T-helper 17 cell (primary cell): ENCODE results near the gene MAPK8IP2. TPM values are rescaled to one million over a fixed set of nuclear protein-coding genes. Genes with fewer than 3 reads are reported as not detected.
"Not testable (repeated sequence)": the region's sequence is repeated elsewhere in the genome, so short reads cannot be mapped to it uniquely, and the experiment has no call there.

Source experiments
- ATAC-seq: fragments of 150-1000 bp; cut with Tn5 transposase; 2 replicates; pipeline ENCODE4 v1.10.0; 2021; ENCODE audit warnings: mild to moderate bottlenecking, moderate library complexity
- DNase-seq, 3 donors: peaks; one replicate each; pipeline versions ENCODE4 v3.0.0 to v3.0.0-alpha.2; 2020 to 2021
- H3K9me3 ChIP-seq: one replicate; pipeline ENCODE4 v1.7.0; 2013; ENCODE audit warnings: low read length, mild to moderate bottlenecking; ENCODE audit not compliant: control insufficient read depth, poor library complexity, severe bottlenecking
- H3K27ac Mint-ChIP-seq: one replicate; pipeline ENCODE4 v1.8.0; 2022; ENCODE audit warnings: mild to moderate bottlenecking, moderate library complexity, mixed read lengths
- H3K27me3 Mint-ChIP-seq: one replicate; pipeline ENCODE4 v1.8.0; 2022; ENCODE audit warnings: mixed read lengths
- H3K36me3 Mint-ChIP-seq: one replicate; pipeline ENCODE4 v1.8.0; 2022; ENCODE audit warnings: low read depth, mixed read lengths
- H3K4me1 Mint-ChIP-seq: one replicate; pipeline ENCODE4 v1.8.0; 2022; ENCODE audit warnings: mild to moderate bottlenecking, mixed read lengths
- H3K4me3 Mint-ChIP-seq: one replicate; pipeline ENCODE4 v1.8.0; 2022; ENCODE audit warnings: mild to moderate bottlenecking, moderate library complexity, mixed read lengths
- total RNA-seq, 4 donors: library from RNA in 2 of 4; stranded (reverse) in 2 of 4; gene quantifications; one replicate each; pipeline ENCODE4 v1.2.3 and lab custom pipeline; 2022 to 2026

The MAPK8IP2 gene
- total RNA-seq, 2 donors from 2014 or later = 0.08 to 0.17 TPM

GRCh38 chr22:50657925-50658324 is 57.3 kb downstream of the MAPK8IP2 start:
- no peak overlapping the region for H3K4me3 Mint-ChIP-seq
- ATAC-seq (no peak), DNase-seq (no peak)
- H3K27ac Mint-ChIP-seq = no peak overlapping the region
- peaks cover 37% of the 10 kb centered on the region for H3K27me3 Mint-ChIP-seq
- peaks cover 4% of the 10 kb centered on the region for H3K4me1 Mint-ChIP-seq
- peaks cover 2% of the 10 kb centered on the region for H3K36me3 Mint-ChIP-seq
- H3K9me3 ChIP-seq = no peaks in the 10 kb centered on the region

- not testable (repeated sequence) for H3K36me3 Mint-ChIP-seq, DNase-seq, H3K4me3 Mint-ChIP-seq, H3K9me3 ChIP-seq, H3K4me1 Mint-ChIP-seq, ATAC-seq, H3K27ac Mint-ChIP-seq
- peaks cover 39% of the 10 kb centered on the region for H3K27me3 Mint-ChIP-seq
Observed at GRCh38 chr22:50659711-50660110, 59.1 kb downstream of the MAPK8IP2 start.

GRCh38 chr22:50660306-50660705 is 59.7 kb downstream of the MAPK8IP2 start:
- peaks cover 37% of the 10 kb centered on the region for H3K27me3 Mint-ChIP-seq
- H3K4me3 Mint-ChIP-seq = no peak overlapping the region
- no peak overlapping the region for H3K27ac Mint-ChIP-seq
- peaks cover 3% of the 10 kb centered on the region for H3K36me3 Mint-ChIP-seq
- no peak for DNase-seq
- no peaks in the 10 kb centered on the region for H3K9me3 ChIP-seq
- H3K4me1 Mint-ChIP-seq = peaks cover 4% of the 10 kb centered on the region
- no peak for ATAC-seq

Other genes with a start within 250 kb of the MAPK8IP2 start
- gene SBF1, start 125.8 kb upstream of the MAPK8IP2 start, total RNA-seq = 100 to 1,000 TPM; 202 to 217 TPM
- gene ADM2, start 119.2 kb upstream of the MAPK8IP2 start, total RNA-seq = 1 to 10 TPM; 1.7 to 2.4 TPM
- gene MIOX, start 113.9 kb upstream of the MAPK8IP2 start, total RNA-seq = not detected
- 100 to 1,000 TPM; 110 to 130 TPM for gene LMF2, start 93.1 kb upstream of the MAPK8IP2 start, total RNA-seq
- 100 to 1,000 TPM in 1 of 2 donors, 10 to 100 TPM in 1; 97.0 to 103 TPM for gene NCAPH2, start 92.6 kb upstream of the MAPK8IP2 start, total RNA-seq
- 10 to 100 TPM in 1 of 2 donors, 1 to 10 TPM in 1; 4.5 to 11.3 TPM for gene SCO2, start 75.2 kb upstream of the MAPK8IP2 start, total RNA-seq
- 10 to 100 TPM; 22.3 to 25.9 TPM for gene TYMP, start 70.8 kb upstream of the MAPK8IP2 start, total RNA-seq
- 1 to 10 TPM; 3.8 to 5.1 TPM for gene KLHDC7B, start 54.9 kb upstream of the MAPK8IP2 start, total RNA-seq
- not detected for gene SYCE3, start 37.9 kb upstream of the MAPK8IP2 start, total RNA-seq
- gene CPT1B, start 22.4 kb upstream of the MAPK8IP2 start, total RNA-seq = 10 to 100 TPM; 40.0 to 59.5 TPM
- gene CHKB, start 17.9 kb upstream of the MAPK8IP2 start, total RNA-seq = 100 to 1,000 TPM; 133 to 181 TPM
- 10 to 100 TPM; 59.4 to 64.0 TPM for gene ARSA, start 27.4 kb downstream of the MAPK8IP2 start, total RNA-seq
- gene SHANK3, start 72.0 kb downstream of the MAPK8IP2 start, total RNA-seq = under 1 TPM in 1 of 2 donors, not detected in 1; 0.07 TPM
- not detected for gene ACR, start 137.4 kb downstream of the MAPK8IP2 start, total RNA-seq
- 10 to 100 TPM; 41.6 to 43.9 TPM for gene RABL2B, start 182.8 kb downstream of the MAPK8IP2 start, total RNA-seq